ENCODE results near the gene GTF2B. TPM values are rescaled to one million over a fixed set of nuclear protein-coding genes. Genes with fewer than 3 reads are reported as not detected.
"Not testable (repeated sequence)": the region's sequence is repeated elsewhere in the genome, so short reads cannot be mapped to it uniquely, and the experiment has no call there.

The GTF2B gene
- 10 to 100 TPM; 34.3 to 38.1 TPM for total RNA-seq

DNA sequence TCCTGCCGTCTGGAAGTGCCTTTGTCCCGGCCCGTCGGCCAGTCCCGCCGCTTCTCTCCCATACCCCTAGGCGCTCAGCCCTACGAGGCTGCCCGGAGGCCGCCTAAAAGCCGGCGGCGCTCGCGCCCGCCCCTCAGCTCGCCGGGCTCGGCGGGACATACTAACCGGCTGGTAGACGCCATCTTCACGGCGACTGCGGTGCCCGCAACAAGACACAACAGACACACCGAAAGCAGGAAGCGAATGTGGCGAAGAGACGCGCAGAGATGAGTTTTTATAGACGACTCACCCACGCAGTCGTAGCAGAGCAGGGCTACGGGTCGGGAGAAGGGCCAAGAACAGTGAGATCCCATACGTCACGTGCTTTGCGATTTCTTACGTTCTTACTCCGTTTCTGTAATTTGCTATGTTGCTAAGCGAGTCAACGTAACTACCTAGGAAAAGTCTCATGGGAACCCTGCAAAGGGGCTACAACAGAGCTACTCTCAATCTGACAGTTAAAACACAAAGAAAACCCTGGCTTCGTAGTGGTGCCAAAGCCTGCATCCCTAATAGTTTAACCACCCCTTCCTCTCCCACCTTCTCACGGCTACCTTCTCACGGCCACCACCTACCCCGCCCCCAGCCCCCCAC, at the start of gene GTF2B:
TSS of gene GTF2B (minus strand) at position 250 of the 633 bp plus-strand sequence. CDS start at position 182, 68 bp downstream.
- ChIA-PET POLR2A (interaction anchor here (0.6 to 1.5 kb wide), 3 partner anchors 99 to 231 kb away, joined by 3 to 4 read pairs (median 3); no protein-coding TSS in a partner anchor), CTCF (interaction anchor here (1.3 to 9.3 kb wide), 4 partner anchors 13 to 90 kb away, joined by 4 to 88 read pairs (median 5); no protein-coding TSS in a partner anchor)
- H3K27me3 Mint-ChIP-seq = no peaks in the 10 kb centered on the region
- intact Hi-C loops (cut with DNase I, micrococcal nuclease) = loop anchor here (1.0 to 5.0 kb wide), 8 partner anchors 23 to 1557 kb away; partner anchors contain the start of genes GBP2 (in 1 of the 2), GBP5 (in 1 of the 2), KYAT3 (in 1 of the 2) and PKN2 (in 1 of the 2)
- peaks cover 34% of the 10 kb centered on the region for H3K4me1 Mint-ChIP-seq
- H3K36me3 Mint-ChIP-seq (ENCODE audit: low read depth) = peaks cover 20% of the 10 kb centered on the region
- peak within 1 kb of the TSS; percentile 96 for H3K27ac Mint-ChIP-seq
- ATAC-seq (peak; percentile 87), DNase-seq (peak; percentile 96)
- no peaks in the 10 kb centered on the region for H3K9me3 Mint-ChIP-seq (ENCODE audit: low read depth)
- peak within 1 kb of the TSS; percentile 88 for H3K4me3 Mint-ChIP-seq

DNA sequence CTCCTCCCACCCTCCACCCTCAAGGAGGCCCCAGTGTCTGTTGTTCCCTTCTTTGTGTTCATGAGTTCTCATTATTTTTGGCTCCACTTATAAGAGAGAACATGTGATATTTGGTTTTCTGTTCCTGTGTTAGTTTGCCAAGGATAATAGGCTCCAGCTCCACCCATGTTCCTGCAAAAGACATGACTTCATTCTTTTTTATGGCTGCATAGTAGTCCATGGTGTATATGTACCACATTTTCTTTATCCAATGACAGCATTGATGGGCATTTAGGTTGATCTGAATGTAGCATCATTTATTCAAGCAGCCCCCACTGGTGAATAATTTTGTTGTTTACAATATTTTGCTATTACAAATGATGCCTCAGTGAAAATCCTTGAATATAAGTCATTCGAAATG, 47.2 kb upstream of the GTF2B start:
- POLR2A ChIA-PET; DNase-seq; H3K4me3 Mint-ChIP-seq; ATAC-seq; H3K4me1 Mint-ChIP-seq; H3K27ac Mint-ChIP-seq; H3K9me3 Mint-ChIP-seq (ENCODE audit: low read depth); H3K27me3 Mint-ChIP-seq: not testable (repeated sequence)
- CTCF ChIA-PET = interaction anchor here (1.5 kb wide), 1 partner anchor 10 kb away, joined by 4 read pairs; no protein-coding TSS in a partner anchor
- H3K36me3 Mint-ChIP-seq (ENCODE audit: low read depth) = peaks cover 65% of the 10 kb centered on the region
- intact Hi-C loops (cut with DNase I, micrococcal nuclease) = loop anchor here in 1 of 2 experiments (5.0 kb wide), 1 partner anchor 136 kb away; no protein-coding TSS in a partner anchor

- Mint-ChIP-seq H3K4me3 (no peak overlapping the region), H3K4me1 (no peaks in the 10 kb centered on the region), H3K27me3 (no peaks in the 10 kb centered on the region), H3K9me3 (ENCODE audit: low read depth) (no peaks in the 10 kb centered on the region), H3K27ac (no peak overlapping the region), H3K36me3 (ENCODE audit: low read depth) (peaks cover 57% of the 10 kb centered on the region)
- ChIA-PET POLR2A (no interaction called here), CTCF (interaction anchor here (0.7 to 1.0 kb wide), 3 partner anchors 16 to 63 kb away, joined by 3 to 4 read pairs (median 3); no protein-coding TSS in a partner anchor)
- intact Hi-C loops (cut with DNase I, micrococcal nuclease) = loop anchor here in 1 of 2 experiments (2.0 to 5.0 kb wide), 2 partner anchors 135 to 518 kb away; no protein-coding TSS in a partner anchor
- DNase-seq (no peak), ATAC-seq (no peak)
Observed at GRCh38 chr1:88936760-88937342, 45.5 kb upstream of the GTF2B start.

- Mint-ChIP-seq H3K36me3 (ENCODE audit: low read depth) (peaks cover 58% of the 10 kb centered on the region), H3K27me3 (no peaks in the 10 kb centered on the region), H3K27ac (no peak overlapping the region), H3K4me3 (no peak overlapping the region), H3K9me3 (ENCODE audit: low read depth) (no peaks in the 10 kb centered on the region), H3K4me1 (no peaks in the 10 kb centered on the region)
- CTCF ChIA-PET = interaction anchor here (0.7 to 1.0 kb wide), 3 partner anchors 17 to 64 kb away, joined by 3 to 4 read pairs (median 3); no protein-coding TSS in a partner anchor
- POLR2A ChIA-PET = no interaction called here
- intact Hi-C loops (cut with DNase I, micrococcal nuclease) = loop anchor here in 1 of 2 experiments (2.0 to 5.0 kb wide), 2 partner anchors 134 to 519 kb away; no protein-coding TSS in a partner anchor
- ATAC-seq (no peak), DNase-seq (no peak)
Observed at GRCh38 chr1:88936223-88936523, 44.8 kb upstream of the GTF2B start.

DNA sequence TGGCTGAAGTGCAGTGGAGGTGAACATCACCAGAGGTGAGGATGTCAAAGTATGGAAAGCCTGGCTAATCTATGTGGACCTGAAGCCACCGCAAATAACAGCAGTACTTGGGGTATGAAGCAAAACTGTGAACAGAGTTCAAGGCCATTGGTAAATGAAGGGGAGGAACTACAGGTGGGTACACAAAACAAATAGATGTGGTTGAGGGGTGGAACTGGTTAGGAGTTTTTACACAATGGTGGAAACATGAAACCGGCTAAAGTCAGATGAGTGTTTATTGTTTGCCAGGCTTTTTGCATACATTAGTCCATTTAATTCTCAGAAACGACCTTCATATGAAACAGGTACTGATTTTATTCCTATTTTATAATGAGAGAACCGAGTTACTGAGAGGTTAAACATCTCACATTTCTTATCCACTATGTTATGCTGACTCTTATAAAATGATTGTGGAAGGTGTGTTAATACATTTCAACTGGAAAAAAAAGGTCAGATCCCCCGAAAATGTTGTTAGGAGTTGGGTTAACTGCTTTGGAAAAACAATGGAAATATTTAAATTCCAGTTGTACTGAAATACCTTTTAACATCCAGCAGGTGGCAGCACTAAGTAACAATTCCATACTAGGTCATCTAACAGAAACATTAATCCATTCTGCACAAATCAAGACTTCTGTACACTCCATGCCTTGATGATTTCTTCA, 44.3 kb upstream of the GTF2B start:
- H3K4me3 Mint-ChIP-seq = no peak overlapping the region
- ChIA-PET POLR2A (no interaction called here), CTCF (interaction anchor here (0.7 to 1.0 kb wide), 2 partner anchors 17 to 60 kb away, joined by 3 read pairs; no protein-coding TSS in a partner anchor)
- peaks cover 55% of the 10 kb centered on the region for H3K36me3 Mint-ChIP-seq (ENCODE audit: low read depth)
- ATAC-seq = peak; percentile 53
- no peaks in the 10 kb centered on the region for H3K27me3 Mint-ChIP-seq
- H3K9me3 Mint-ChIP-seq (ENCODE audit: low read depth) = no peaks in the 10 kb centered on the region
- intact Hi-C loops (cut with DNase I, micrococcal nuclease) = loop anchor here in 1 of 2 experiments (2.0 to 5.0 kb wide), 2 partner anchors 133 to 519 kb away; no protein-coding TSS in a partner anchor
- no peaks in the 10 kb centered on the region for H3K4me1 Mint-ChIP-seq
- DNase-seq = peak; percentile 11
- no peak overlapping the region for H3K27ac Mint-ChIP-seq

- H3K9me3 Mint-ChIP-seq (ENCODE audit: low read depth); H3K27ac Mint-ChIP-seq; H3K4me3 Mint-ChIP-seq; POLR2A ChIA-PET; H3K4me1 Mint-ChIP-seq; ATAC-seq; intact Hi-C loops (cut with DNase I, micrococcal nuclease); DNase-seq; H3K27me3 Mint-ChIP-seq; CTCF ChIA-PET: not testable (repeated sequence)
- peaks cover 62% of the 10 kb centered on the region for H3K36me3 Mint-ChIP-seq (ENCODE audit: low read depth)
Observed at GRCh38 chr1:88930176-88930575, 38.8 kb upstream of the GTF2B start.

DNA sequence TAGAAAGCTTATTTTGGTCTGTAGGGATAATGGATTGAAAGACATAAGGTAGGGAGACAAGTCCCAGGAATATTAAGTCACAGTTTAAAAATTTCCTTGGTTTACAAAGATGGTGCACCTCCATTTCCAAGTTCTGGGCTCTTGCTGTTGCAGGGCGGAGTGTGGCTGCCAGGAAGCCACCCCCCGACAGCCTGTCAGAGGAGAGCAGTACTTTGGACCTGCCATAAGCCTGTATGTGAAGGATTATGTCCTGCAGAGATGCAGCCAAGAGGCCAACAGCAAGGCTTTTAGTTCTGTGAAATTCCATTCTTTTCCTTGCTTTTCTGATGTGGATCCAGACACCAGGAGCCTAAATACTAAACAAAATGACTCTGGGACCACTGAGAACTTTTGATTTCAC, 31.9 kb upstream of the GTF2B start:
- CTCF ChIA-PET = no interaction called here
- Mint-ChIP-seq H3K4me3 (no peak overlapping the region), H3K27me3 (no peaks in the 10 kb centered on the region), H3K9me3 (ENCODE audit: low read depth) (peaks cover 11% of the 10 kb centered on the region), H3K4me1 (no peaks in the 10 kb centered on the region), H3K27ac (no peak overlapping the region), H3K36me3 (ENCODE audit: low read depth) (peaks cover 83% of the 10 kb centered on the region)
- POLR2A ChIA-PET = no interaction called here
- intact Hi-C loops (cut with DNase I, micrococcal nuclease) = no loop called here
- no peak for DNase-seq
- no peak for ATAC-seq

- intact Hi-C loops (cut with DNase I, micrococcal nuclease) = no loop called here
- DNase-seq = no peak
- no peak overlapping the region for H3K27ac Mint-ChIP-seq
Observed at GRCh38 chr1:88922214-88922613, 30.8 kb upstream of the GTF2B start.

GRCh38 chr1:88920845-88921244, 29.5 kb upstream of the GTF2B start:
- POLR2A ChIA-PET = no interaction called here

More at GRCh38 chr1:88922214-88922613, 30.8 kb upstream of the GTF2B start:
- Mint-ChIP-seq H3K4me1 (no peaks in the 10 kb centered on the region), H3K9me3 (ENCODE audit: low read depth) (peaks cover 20% of the 10 kb centered on the region), H3K4me3 (no peak overlapping the region), H3K27me3 (no peaks in the 10 kb centered on the region), H3K36me3 (ENCODE audit: low read depth) (peaks cover 82% of the 10 kb centered on the region)
- ChIA-PET POLR2A (no interaction called here), CTCF (interaction anchor here (0.9 kb wide), 1 partner anchor 10 kb away, joined by 3 read pairs; no protein-coding TSS in a partner anchor)
- ATAC-seq = no peak

DNA sequence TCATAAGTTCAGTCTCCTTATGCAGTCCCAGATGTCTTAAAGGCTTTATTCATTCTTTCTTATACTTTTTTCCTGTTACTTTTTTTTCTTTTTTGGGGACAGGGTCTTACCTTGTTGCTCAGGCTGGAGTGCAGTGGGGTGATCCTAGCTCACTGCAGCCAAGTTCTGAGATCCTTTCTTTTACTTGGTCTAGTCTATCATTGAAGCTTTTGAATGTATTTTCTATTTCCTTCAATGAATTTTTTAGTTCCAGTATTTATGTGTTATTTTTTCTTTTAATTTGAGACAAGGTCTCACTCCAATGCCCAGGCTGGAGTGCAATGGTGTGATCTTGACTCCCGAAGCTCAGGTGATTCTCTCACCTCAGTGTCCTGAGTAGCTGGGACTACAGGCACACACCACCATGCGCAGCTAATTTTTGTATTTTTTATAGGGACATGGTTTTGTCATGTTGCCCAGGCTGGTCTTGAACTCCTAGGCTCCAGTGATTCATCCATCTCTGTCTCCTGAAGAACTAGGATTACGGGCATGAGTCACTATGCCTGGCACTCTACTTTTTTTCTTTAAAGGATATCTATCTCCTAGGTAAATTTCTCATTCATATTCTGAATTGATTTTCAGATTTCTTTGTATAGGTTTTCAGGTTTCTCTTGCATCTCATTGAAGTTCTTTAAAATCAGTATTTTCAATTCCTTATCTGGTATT, 26.1 kb upstream of the GTF2B start:
- ChIA-PET CTCF (no interaction called here), POLR2A (interaction anchor here (0.7 kb wide), 1 partner anchor 146 kb away, joined by 4 read pairs; no protein-coding TSS in a partner anchor)
- intact Hi-C loops (cut with DNase I, micrococcal nuclease) = no loop called here
- Mint-ChIP-seq H3K4me3 (no peak overlapping the region), H3K9me3 (ENCODE audit: low read depth) (peaks cover 36% of the 10 kb centered on the region), H3K4me1 (peaks cover 9% of the 10 kb centered on the region), H3K27ac (no peak overlapping the region), H3K27me3 (no peaks in the 10 kb centered on the region), H3K36me3 (ENCODE audit: low read depth) (peaks cover 50% of the 10 kb centered on the region)
- no peak for ATAC-seq
- DNase-seq = no peak

More at GRCh38 chr1:88920845-88921244, 29.5 kb upstream of the GTF2B start:
- Mint-ChIP-seq H3K4me3 (no peak overlapping the region), H3K9me3 (ENCODE audit: low read depth) (peaks cover 30% of the 10 kb centered on the region), H3K4me1 (peaks cover 9% of the 10 kb centered on the region), H3K27me3 (no peaks in the 10 kb centered on the region), H3K27ac (no peak overlapping the region), H3K36me3 (ENCODE audit: low read depth) (peaks cover 78% of the 10 kb centered on the region)
- DNase-seq (no peak), ATAC-seq (no peak)
- CTCF ChIA-PET = no interaction called here
- intact Hi-C loops (cut with DNase I, micrococcal nuclease) = no loop called here

GRCh38 chr1:88916883-88917282, 25.5 kb upstream of the GTF2B start:
- Mint-ChIP-seq H3K9me3 (ENCODE audit: low read depth) (peaks cover 40% of the 10 kb centered on the region), H3K36me3 (ENCODE audit: low read depth) (peaks cover 45% of the 10 kb centered on the region), H3K27ac (no peak overlapping the region), H3K4me3 (no peak overlapping the region), H3K4me1 (peaks cover 14% of the 10 kb centered on the region), H3K27me3 (no peaks in the 10 kb centered on the region)
- DNase-seq (no peak), ATAC-seq (no peak)
- ChIA-PET POLR2A (no interaction called here), CTCF (no interaction called here)
- intact Hi-C loops (cut with DNase I, micrococcal nuclease) = no loop called here

Data from activated CD4-positive, alpha-beta T cell treated with anti-CD3 and anti-CD28 coated beads for 36 hours (primary cell).